H1 (cell line): ENCODE results near the gene MCM5. TPM values are rescaled to one million over a fixed set of nuclear protein-coding genes. Genes with fewer than 3 reads are reported as not detected.

ENCODE experiments used
- CTCF ChIA-PET: fragments of 300-600 bp; sonication (Branson Sonifier 250); formaldehyde crosslinking; loops from one replicate; lab custom pipeline; 2021; ENCODE audit not compliant: partially characterized antibody; lab: Charles Lee
- POLR2A ChIA-PET: fragments of 300-600 bp; sonication (Branson Sonifier 250); formaldehyde crosslinking; loops from one replicate; lab custom pipeline; 2021; ENCODE audit warnings: inconsistent platforms; ENCODE audit not compliant: partially characterized antibody; lab: Charles Lee
- DNase-seq, 2 experiments: peaks; one replicate each; pipeline versions ENCODE4 v3.0.0 to v3.0.0-alpha.2; 2010 to 2022; ENCODE audit warnings: low spot score in 2 of 2, low read depth in 1 of 2, mixed read lengths in 1 of 2
- FAIRE-seq: peaks from 2 replicates; lab custom pipeline; 2011; peaks lifted over from hg19 to GRCh38; lab: Jason Lieb, UNC
- H2AFZ ChIP-seq: 2 replicates; pipeline ENCODE4 v1.8.1; 2012; ENCODE audit warnings: low read length, inconsistent platforms
- H2AK5ac ChIP-seq: 2 replicates; pipeline ENCODE4 v1.6.1; 2013; ENCODE audit warnings: low read depth, low read length
- H2BK120ac ChIP-seq: replicated peaks from 2 replicates; pipeline ENCODE3; 2013; ENCODE audit warnings: low read depth, low read length, inconsistent platforms
- H2BK12ac ChIP-seq: 2 replicates; pipeline ENCODE4 v1.6.1; 2013; ENCODE audit warnings: low read depth, low read length
- H2BK15ac ChIP-seq: 2 replicates; pipeline ENCODE4 v1.6.1; 2013; ENCODE audit warnings: low read length
- H2BK20ac ChIP-seq: 2 replicates; pipeline ENCODE4 v1.6.1; 2013; ENCODE audit warnings: low read length
- H2BK5ac ChIP-seq: 2 replicates; pipeline ENCODE4 v1.6.1; 2013; ENCODE audit warnings: low read depth, low read length
- H3K14ac ChIP-seq: 2 replicates; pipeline ENCODE4 v1.6.1; 2013; ENCODE audit warnings: inconsistent platforms; ENCODE audit not compliant: insufficient read length
- H3K18ac ChIP-seq: 2 replicates; pipeline ENCODE4 v1.6.1; 2013; ENCODE audit warnings: low read length; ENCODE audit errors: extremely low read depth
- H3K23ac ChIP-seq: 2 replicates; pipeline ENCODE4 v1.6.1; 2013; ENCODE audit warnings: inconsistent platforms; ENCODE audit not compliant: insufficient read length
- H3K23me2 ChIP-seq: 2 replicates; pipeline ENCODE4 v1.6.1; 2013; ENCODE audit warnings: low read depth, low read length
- H3K27ac ChIP-seq: 2 replicates; pipeline ENCODE4 v1.6.1; 2011; ENCODE audit warnings: low read depth, low read length, inconsistent platforms
- H3K27me3 ChIP-seq, 4 experiments: replicated peaks in 1 of 4; 1 replicate in 1 of 4; 2 replicates in 3 of 4; pipeline versions ENCODE4 v1.6.1 to v1.8.1; 2011 to 2013; ENCODE audit warnings: low read length in 3 of 4, mild to moderate bottlenecking in 3 of 4, inconsistent platforms in 2 of 4, mixed read lengths in 2 of 4, moderate library complexity in 1 of 4; ENCODE audit not compliant: control insufficient read depth in 3 of 4, insufficient read depth in 3 of 4; ENCODE audit errors: extremely low read depth in 1 of 4
- H3K36me3 ChIP-seq, 4 experiments: 2 replicates each; pipeline versions ENCODE4 v1.6.1 to v1.8.1; 2011 to 2013; ENCODE audit warnings: mild to moderate bottlenecking in 4 of 4, low read length in 3 of 4, moderate library complexity in 2 of 4, control low read depth in 1 of 4, inconsistent platforms in 1 of 4; ENCODE audit not compliant: insufficient read depth in 4 of 4, control insufficient read depth in 2 of 4
- H3K4ac ChIP-seq: replicated peaks from 2 replicates; pipeline ENCODE3; 2013; ENCODE audit warnings: low read length, low read depth, mixed read lengths, inconsistent platforms; ENCODE audit not compliant: insufficient read length
- H3K4me1 ChIP-seq, 4 experiments: replicated peaks in 1 of 4; 1 replicate in 1 of 4; 2 replicates in 3 of 4; pipeline versions ENCODE4 v1.6.1 to v1.8.1; 2011 to 2013; ENCODE audit warnings: low read length in 3 of 4, inconsistent platforms in 2 of 4, mixed read lengths in 1 of 4; ENCODE audit not compliant: insufficient read depth in 4 of 4, control insufficient read depth in 3 of 4
- H3K4me2 ChIP-seq, 2 experiments: 2 replicates each; pipeline versions ENCODE4 v1.6.1 to v1.8.1; 2011 to 2013; ENCODE audit warnings: low read depth in 2 of 2, low read length in 2 of 2, control low read depth in 1 of 2, inconsistent platforms in 1 of 2, mild to moderate bottlenecking in 1 of 2; ENCODE audit not compliant: insufficient read depth in 1 of 2
- H3K4me3 ChIP-seq, 4 experiments: fragments of 200-600, 300-600 bp in 1 of 4; sonication (generic), shearing (Covaris generic), sonication (Bioruptor Twin) in 1 of 4; 2 replicates each; pipeline versions ENCODE4 v1.5.1 to v1.8.1; 2011 to 2016; ENCODE audit warnings: low read length in 4 of 4, low read depth in 3 of 4, control low read depth in 2 of 4, inconsistent platforms in 2 of 4, mild to moderate bottlenecking in 2 of 4, mixed read lengths in 1 of 4, moderate library complexity in 1 of 4; ENCODE audit not compliant: insufficient read depth in 2 of 4; ENCODE audit errors: extremely low read depth in 1 of 4
- H3K56ac ChIP-seq: replicated peaks from 2 replicates; pipeline ENCODE3; 2013; ENCODE audit warnings: low read depth, mild to moderate bottlenecking, mixed read lengths, low read length, inconsistent platforms; ENCODE audit not compliant: insufficient read length
- H3K79me1 ChIP-seq: 2 replicates; pipeline ENCODE4 v1.6.1; 2013; ENCODE audit warnings: low read depth, low read length, control low read depth
- H3K79me2 ChIP-seq, 2 experiments: 2 replicates each; pipeline versions ENCODE4 v1.6.1 to v1.8.1; 2012 to 2013; ENCODE audit warnings: low read length in 2 of 2, mild to moderate bottlenecking in 2 of 2, inconsistent platforms in 1 of 2; ENCODE audit not compliant: insufficient read depth in 2 of 2, control insufficient read depth in 1 of 2
- H3K9ac ChIP-seq, 4 experiments: replicated peaks in 1 of 4; 1 replicate in 1 of 4; 2 replicates in 3 of 4; pipeline versions ENCODE4 v1.6.1 to v1.8.1; 2011 to 2013; ENCODE audit warnings: low read depth in 3 of 4, low read length in 3 of 4, control low read depth in 2 of 4, mild to moderate bottlenecking in 2 of 4, moderate library complexity in 2 of 4, inconsistent platforms in 1 of 4; ENCODE audit errors: extremely low read depth in 1 of 4
- H3K9me3 ChIP-seq, 2 experiments: 2 replicates each; pipeline versions ENCODE4 v1.6.1 to v1.8.1; 2012 to 2013; ENCODE audit warnings: mild to moderate bottlenecking in 2 of 2, moderate library complexity in 2 of 2, control low read depth in 1 of 2, inconsistent platforms in 1 of 2, low read depth in 1 of 2, low read length in 1 of 2, mixed read lengths in 1 of 2; ENCODE audit not compliant: insufficient read depth in 2 of 2
- H4K20me1 ChIP-seq, 2 experiments: replicated peaks in 1 of 2; 2 replicates each; pipeline versions ENCODE3 to v1.8.1; 2011 to 2013; ENCODE audit warnings: inconsistent platforms in 2 of 2, low read length in 2 of 2, mild to moderate bottlenecking in 1 of 2; ENCODE audit not compliant: insufficient read depth in 2 of 2, control insufficient read depth in 1 of 2
- H4K5ac ChIP-seq: 2 replicates; pipeline ENCODE4 v1.6.1; 2013; ENCODE audit warnings: low read length, low read depth, mixed read lengths, inconsistent platforms; ENCODE audit not compliant: insufficient read length
- H4K8ac ChIP-seq: 2 replicates; pipeline ENCODE4 v1.8.0; 2013; ENCODE audit warnings: mild to moderate bottlenecking, moderate library complexity, low read length, inconsistent platforms; ENCODE audit not compliant: insufficient read depth; ENCODE audit errors: extremely low read depth
- H4K91ac ChIP-seq: replicated peaks from 2 replicates; pipeline ENCODE3; 2013; ENCODE audit warnings: low read length, mixed read lengths, inconsistent platforms; ENCODE audit not compliant: insufficient read length
- CHD1 ChIP-seq: IDR thresholded peaks from 2 replicates; pipeline ENCODE4 v1.6.1; 2012; ENCODE audit warnings: low read depth, low read length, improper control_type of control experiment
- EGR1 ChIP-seq: IDR thresholded peaks from 2 replicates; pipeline ENCODE4 v1.6.1; 2011; ENCODE audit warnings: low read depth, low read length, borderline replicate concordance
- NANOG ChIP-seq: IDR thresholded peaks from 2 replicates; pipeline ENCODE4 v1.6.1; 2011; ENCODE audit warnings: low read length, low read depth, mild to moderate bottlenecking, inconsistent platforms; ENCODE audit not compliant: insufficient read depth, poor library complexity, severe bottlenecking
- SP2 ChIP-seq: IDR thresholded peaks from 2 replicates; pipeline ENCODE4 v1.6.1; 2012; ENCODE audit warnings: mild to moderate bottlenecking, low read length, inconsistent platforms
- whole genome bisulfite sequencing, 2 experiments: shearing (Covaris generic) in 1 of 2; methylation state at CpG; one replicate each; pipeline versions ENCODE4 v1.1.6 to v1.1.7; 2013 to 2015; ENCODE audit warnings: low lambda C conversion rate in 2 of 2, mixed read lengths in 2 of 2, inconsistent platforms in 1 of 2, low coverage in 1 of 2, missing lambda C conversion rate in 1 of 2; ENCODE audit not compliant: insufficient replicate concordance in 2 of 2, insufficient coverage in 1 of 2, insufficient read length in 1 of 2; ENCODE audit errors: extremely low coverage in 1 of 2, missing lambda C conversion rate in 1 of 2; 5-methylcytosine and 5-hydroxymethylcytosine counted together
- polyA plus RNA-seq, 7 experiments: library from polyadenylated mRNA; depleted of rRNA in 3 of 7; stranded (reverse) in 5 of 7; unstranded in 2 of 7; fragments of >200 nt in 5 of 7; fragments of 200-250 nt in 2 of 7; gene quantifications; 1 replicate in 5 of 7; 2 replicates in 1 of 7; 4 replicates in 1 of 7; pipeline versions ENCODE4 v1.2.1 to v1.2.3, GENCODE V29; 2011 to 2013; ENCODE audit warnings: missing spikeins in 2 of 7, mixed read lengths in 2 of 7
- total RNA-seq: library from RNA; stranded (reverse); fragmentation: NEBNext Ultra II Directional; extraction: Animal tissue kit (Norgen Biotek cat#: 25700); gene quantifications from 2 replicates; pipeline ENCODE4 v1.2.1, GENCODE V29; 2021

The MCM5 gene
- total and polyA plus RNA-seq, 2 of the 8 experiments (the other 6 are each of a cell fraction or from before 2014, with no cell fraction given), result 210 to 305 TPM

DNA sequence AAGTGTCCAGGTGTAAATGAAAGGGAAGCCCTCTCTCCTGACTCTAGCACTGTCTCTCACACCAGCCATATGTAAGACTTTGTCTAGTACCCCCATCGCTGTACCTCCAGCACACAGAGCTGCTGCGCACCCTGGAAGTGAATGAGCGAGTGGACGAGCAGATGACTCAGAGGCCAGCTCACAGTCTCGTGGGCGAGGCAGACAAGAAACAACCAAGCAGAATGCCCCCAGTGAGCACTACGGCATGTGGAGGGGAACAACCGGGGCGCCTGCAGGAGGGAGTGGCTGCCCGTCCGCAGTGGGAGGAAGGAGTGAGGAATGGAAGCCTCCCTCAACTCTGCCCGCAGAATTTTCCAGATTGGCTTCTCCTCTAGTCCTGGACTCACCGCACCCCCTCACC, 46.4 kb downstream of the MCM5 start:
- no peaks in the 10 kb centered on the region; the same call in 1 of the 2 replicates for H3K79me1 ChIP-seq
- H4K5ac ChIP-seq, result no peak overlapping the region
- H3K23me2 ChIP-seq, result no peaks in the 10 kb centered on the region
- H3K4me1 ChIP-seq, result peaks cover 0 to 7% (median 2%) of the 10 kb centered on the region in 4 experiments; a peak in 5 of 7 replicates
- no peak overlapping the region for H4K8ac ChIP-seq
- H3K27me3 ChIP-seq, result no peaks in the 10 kb centered on the region
- no peaks in the 10 kb centered on the region for H3K79me2 ChIP-seq
- no peak overlapping the region for H2AFZ ChIP-seq
- H3K23ac ChIP-seq, result no peak overlapping the region
- no peak overlapping the region for H3K4me2 ChIP-seq
- WGBS, 2 experiments, result 87% methylated on average over 12 of the region's 13 CpGs; no CpG with 5 or more reads in 1 of the 2 experiments
- H3K56ac ChIP-seq, result no peak overlapping the region
- POLR2A ChIA-PET, result no interaction called here
- no peak overlapping the region for H2BK20ac ChIP-seq
- H3K9me3 ChIP-seq, result no peaks in the 10 kb centered on the region
- H4K91ac ChIP-seq, result no peak overlapping the region
- CTCF ChIA-PET, result interaction anchor here (0.5 to 1.4 kb wide), 2 partner anchors 15 to 137 kb away, joined by 3 read pairs; no protein-coding TSS in a partner anchor
- no peak overlapping the region for H3K4me3 ChIP-seq
- no peak overlapping the region for H3K14ac ChIP-seq
- no peak overlapping the region for H3K27ac ChIP-seq
- H2BK12ac ChIP-seq, result no peak overlapping the region
- no peak for FAIRE-seq
- H3K18ac ChIP-seq, result no peak overlapping the region
- no peak overlapping the region for H2AK5ac ChIP-seq
- H2BK5ac ChIP-seq, result no peak overlapping the region
- no peak overlapping the region for H2BK120ac ChIP-seq
- no peak overlapping the region for H3K4ac ChIP-seq
- no peak overlapping the region for H2BK15ac ChIP-seq
- TF ChIP-seq CHD1 (no peak), NANOG (no peak), EGR1 (no peak), SP2 (no peak)
- no peak for DNase-seq
- H4K20me1 ChIP-seq, result peaks cover 0 to 5% of the 10 kb centered on the region in 2 experiments
- H3K9ac ChIP-seq, result no peak overlapping the region
- 0 out of 8 replicates have a peak, but pooled peaks cover 0 to 5% (median 0%) of the 10 kb centered on the region in 4 experiments for H3K36me3 ChIP-seq
